HepG2 (cell line): ENCODE results near the gene TMEM38A. TPM values are rescaled to one million over a fixed set of nuclear protein-coding genes. Genes with fewer than 3 reads are reported as not detected.

Experiments used
- BHLHE40 ChIP-seq: IDR thresholded peaks from 2 replicates; pipeline ENCODE4 v1.6.1; 2011; ENCODE audit warnings: low read length, improper control_type of control experiment
- KLF11 ChIP-seq: IDR thresholded peaks from 2 replicates; pipeline ENCODE4 v1.6.1; 2016; ENCODE audit warnings: missing compliant biosample characterization
- KLF16 ChIP-seq, 2 experiments: sonication (generic) in 1 of 2; formaldehyde crosslinking in 1 of 2; IDR thresholded peaks; 2 replicates each; pipeline versions ENCODE4 v1.6.1 to v1.8.0; 2016 to 2023; ENCODE audit warnings: missing genetic modification reagents in 2 of 2, missing compliant biosample characterization in 1 of 2
- LCORL ChIP-seq, 2 experiments: fragments of 450-650 bp in 1 of 2; sonication (generic) in 1 of 2; formaldehyde crosslinking in 1 of 2; IDR thresholded peaks; 2 replicates each; pipeline versions ENCODE4 v1.5.0 to v1.6.1; 2017 to 2020; ENCODE audit warnings: antibody characterized with exemption in 1 of 2, missing genetic modification reagents in 1 of 2
- NBN ChIP-seq: fragments of 450-650 bp; conservative IDR thresholded peaks from 2 replicates; pipeline ENCODE4 v1.6.1; 2017
- PHF20 ChIP-seq: sonication (generic); formaldehyde crosslinking; IDR thresholded peaks from 2 replicates; pipeline ENCODE4 v1.5.0; 2020; ENCODE audit warnings: mild to moderate bottlenecking, missing genetic modification reagents
- PHF8 ChIP-seq: sonication (generic); formaldehyde crosslinking; IDR thresholded peaks from 2 replicates; pipeline ENCODE4 v1.5.0; 2020; ENCODE audit warnings: missing genetic modification reagents
- POLR2G ChIP-seq: fragments of 200-400 bp; formaldehyde crosslinking; IDR thresholded peaks from 2 replicates; pipeline ENCODE4 v1.6.1; 2018; ENCODE audit warnings: mild to moderate bottlenecking, low read depth, low read length, moderate library complexity
- SAP130 ChIP-seq: IDR thresholded peaks from 2 replicates; pipeline ENCODE4 v1.6.1; 2016; ENCODE audit warnings: low read depth
- ZBTB2 ChIP-seq: sonication (generic); formaldehyde crosslinking; IDR thresholded peaks from 2 replicates; pipeline ENCODE4 v1.8.0; 2022; ENCODE audit warnings: low read depth, missing genetic modification reagents
- ZFP36 ChIP-seq: fragments of 150-350 bp; IDR thresholded peaks from 2 replicates; pipeline ENCODE4 v1.6.1; 2018; ENCODE audit warnings: borderline replicate concordance, low read length, low read depth; ENCODE audit not compliant: partially characterized antibody
- ZFP90 ChIP-seq: sonication (generic); formaldehyde crosslinking; IDR thresholded peaks from 2 replicates; pipeline ENCODE4 v1.8.0; 2022; ENCODE audit warnings: missing genetic modification reagents, mild to moderate bottlenecking, inconsistent platforms, borderline replicate concordance
- ZFYVE20 ChIP-seq: sonication (generic); formaldehyde crosslinking; IDR thresholded peaks from 2 replicates; pipeline ENCODE4 v1.8.0; 2023; ENCODE audit warnings: low read depth, mild to moderate bottlenecking, moderate library complexity, missing genetic modification reagents, borderline replicate concordance
- ZNF12 ChIP-seq: sonication (generic); formaldehyde crosslinking; IDR thresholded peaks from 2 replicates; pipeline ENCODE4 v1.5.0; 2020; ENCODE audit warnings: missing genetic modification reagents
- ZNF225 ChIP-seq: sonication (generic); formaldehyde crosslinking; IDR thresholded peaks from 2 replicates; pipeline ENCODE4 v1.4.0; 2020; ENCODE audit warnings: mild to moderate bottlenecking, missing genetic modification reagents
- ZNF260 ChIP-seq: sonication (generic); formaldehyde crosslinking; IDR thresholded peaks from 2 replicates; pipeline ENCODE4 v1.4.0; 2020; ENCODE audit warnings: missing genetic modification reagents, low read depth, mild to moderate bottlenecking, borderline replicate concordance
- ZNF263 ChIP-seq: sonication (generic); formaldehyde crosslinking; IDR thresholded peaks from 2 replicates; pipeline ENCODE4 v1.4.0; 2020; ENCODE audit warnings: missing genetic modification reagents
- ZNF552 ChIP-seq: sonication (generic); formaldehyde crosslinking; IDR thresholded peaks from 2 replicates; pipeline ENCODE4 v1.9.0; 2022; ENCODE audit warnings: missing genetic modification reagents, mild to moderate bottlenecking, borderline replicate concordance
- ZNF563 ChIP-seq: sonication (generic); formaldehyde crosslinking; IDR thresholded peaks from 2 replicates; pipeline ENCODE4 v1.8.0; 2022; ENCODE audit warnings: mild to moderate bottlenecking, moderate library complexity, missing genetic modification reagents
- ZNF703 ChIP-seq: sonication (generic); formaldehyde crosslinking; IDR thresholded peaks from 2 replicates; pipeline ENCODE4 v1.5.1; 2020; ENCODE audit warnings: missing genetic modification reagents, mild to moderate bottlenecking, moderate library complexity, borderline replicate concordance
- polyA plus RNA-seq, 8 experiments: library from polyadenylated mRNA; depleted of rRNA in 3 of 8; stranded (reverse) in 7 of 8; unstranded in 1 of 8; fragments of >200 nt; fragmentation: Illumina TruSeq in 4 of 8; extraction: Trizol in 4 of 8; gene quantifications; 2 replicates each; pipeline versions ENCODE4 v1.2.1 to v1.2.3, GENCODE V29; 2011 to 2016; ENCODE audit warnings: low read depth in 4 of 8, missing spikeins in 1 of 8, mixed read lengths in 1 of 8; ENCODE audit not compliant: insufficient read depth in 1 of 8
- total RNA-seq, 5 experiments: library from RNA; depleted of rRNA; stranded (reverse); fragments of >200 nt; fragmentation: Illumina TruSeq; extraction: Trizol; gene quantifications; 2 replicates each; pipeline ENCODE4 v1.2.3, GENCODE V29; 2016; ENCODE audit warnings: low read depth in 1 of 5
- TF ChIP-seq, protein P1 (sequence below): IDR thresholded peaks from 2 replicates; pipeline ENCODE4 v1.6.1; 2016; ENCODE audit warnings: missing biosample characterization, missing genetic modification reagents, low read depth
- TF ChIP-seq, protein P2 (sequence below): sonication (generic); formaldehyde crosslinking; IDR thresholded peaks from 2 replicates; pipeline ENCODE4 v1.5.0; 2020; ENCODE audit warnings: mild to moderate bottlenecking, missing genetic modification reagents, borderline replicate concordance

Gene TMEM38A
- total and polyA plus RNA-seq, 2 of the 13 experiments (the other 11 are each of a cell fraction or from before 2014, with no cell fraction given) = 4.8 to 6.8 TPM

GRCh38 chr19:16628183-16628983 is 32.6 kb upstream of the TMEM38A start, which contains the start of gene MED26 (continued):
- no peak for TF ChIP-seq ZFYVE20 (CRISPR knock-in tag)
- TF ChIP-seq ZNF12 (CRISPR knock-in tag) = no peak
- TF ChIP-seq, protein P1, sequence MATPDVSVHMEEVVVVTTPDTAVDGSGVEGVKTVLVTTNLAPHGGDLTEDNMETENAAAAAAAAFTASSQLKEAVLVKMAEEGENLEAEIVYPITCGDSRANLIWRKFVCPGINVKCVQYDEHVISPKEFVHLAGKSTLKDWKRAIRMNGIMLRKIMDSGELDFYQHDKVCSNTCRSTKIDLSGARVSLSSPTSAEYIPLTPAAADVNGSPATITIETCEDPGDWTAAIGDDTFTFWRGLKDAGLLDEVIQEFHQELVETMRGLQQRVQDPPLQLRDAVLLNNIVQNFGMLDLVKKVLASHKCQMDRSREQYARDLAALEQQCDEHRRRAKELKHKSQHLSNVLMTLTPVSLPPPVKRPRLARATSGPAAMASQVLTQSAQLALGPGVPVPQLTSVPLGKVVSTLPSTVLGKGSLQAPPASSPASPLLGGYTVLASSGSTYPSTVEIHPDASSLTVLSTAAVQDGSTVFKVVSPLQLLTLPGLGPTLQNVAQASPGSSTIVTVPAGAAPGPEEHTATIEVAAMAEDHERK (CRISPR knock-in tag) = peak; percentile 83
- peak; percentile 79 for TF ChIP-seq POLR2G
- TF ChIP-seq ZNF260 = no peak
- TF ChIP-seq ZNF552 (CRISPR knock-in tag) = no peak
- TF ChIP-seq SAP130 (CRISPR knock-in tag) = peak; percentile 90
- peak; percentile 71 for TF ChIP-seq ZBTB2
- peak; percentile 74 for TF ChIP-seq PHF8 (CRISPR knock-in tag)
- TF ChIP-seq, protein P2, sequence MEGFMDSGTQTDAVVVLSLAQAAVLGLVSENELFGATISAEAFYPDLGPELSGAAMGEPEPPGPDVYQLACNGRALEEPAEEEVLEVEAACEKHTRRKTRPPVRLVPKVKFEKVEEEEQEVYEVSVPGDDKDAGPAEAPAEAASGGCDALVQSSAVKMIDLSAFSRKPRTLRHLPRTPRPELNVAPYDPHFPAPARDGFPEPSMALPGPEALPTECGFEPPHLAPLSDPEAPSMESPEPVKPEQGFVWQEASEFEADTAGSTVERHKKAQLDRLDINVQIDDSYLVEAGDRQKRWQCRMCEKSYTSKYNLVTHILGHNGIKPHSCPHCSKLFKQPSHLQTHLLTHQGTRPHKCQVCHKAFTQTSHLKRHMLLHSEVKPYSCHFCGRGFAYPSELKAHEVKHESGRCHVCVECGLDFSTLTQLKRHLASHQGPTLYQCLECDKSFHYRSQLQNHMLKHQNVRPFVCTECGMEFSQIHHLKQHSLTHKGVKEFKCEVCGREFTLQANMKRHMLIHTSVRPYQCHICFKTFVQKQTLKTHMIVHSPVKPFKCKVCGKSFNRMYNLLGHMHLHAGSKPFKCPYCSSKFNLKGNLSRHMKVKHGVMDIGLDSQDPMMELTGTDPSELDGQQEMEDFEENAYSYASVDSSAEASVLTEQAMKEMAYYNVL (CRISPR knock-in tag) = no peak
- TF ChIP-seq KLF16 (CRISPR knock-in tag; IDR thresholded peaks at IDR 0.05) = peak in 1 of 2 experiments; percentile 65; a peak in 1 of 4 replicates
- TF ChIP-seq KLF11 (CRISPR knock-in tag) = no peak
- TF ChIP-seq LCORL (IDR thresholded peaks at IDR 0.05) = no peak
- peak; percentile 64 for TF ChIP-seq LCORL (CRISPR knock-in tag; IDR thresholded peaks at IDR 0.05)
- peak; percentile 68; the same call in 1 of the 2 replicates for TF ChIP-seq ZNF703 (CRISPR knock-in tag)
- peak; percentile 37; the same call in 1 of the 2 replicates for TF ChIP-seq ZNF225 (CRISPR knock-in tag)
- no peak for TF ChIP-seq ZFP36
- TF ChIP-seq ZFP90 (CRISPR knock-in tag) = no peak
- TF ChIP-seq NBN = no peak
- TF ChIP-seq PHF20 (CRISPR knock-in tag) = peak; percentile 77
- 0 out of 2 replicates have a peak, but pooled peaks have one; percentile 13 for TF ChIP-seq ZNF263
- TF ChIP-seq ZNF563 (CRISPR knock-in tag) = peak; percentile 87; the same call in 1 of the 2 replicates
- TF ChIP-seq BHLHE40 = no peak
